SIG-M5 treated with dmso at 0.1 percent for 504 hours (cell line): ENCODE results near the gene HNRNPUL1.
A peak's percentile ranks its signal among the peaks of the same experiment; 100 is the strongest.
"Not testable (repeated sequence)": the region's sequence is repeated elsewhere in the genome, so short reads cannot be mapped to it uniquely, and the experiment has no call there.

Experiments
- DNase-seq: peaks from one replicate; lab custom pipeline; 2025; ENCODE audit not compliant: unreplicated experiment; lab: John Stamatoyannopoulos, UW

HNRNPUL1 gene

GRCh38 chr19:41273076-41273475 is 8.9 kb downstream of the HNRNPUL1 start:
- no peak for DNase-seq

- no peak for DNase-seq
These were observed 10.6 kb downstream of the HNRNPUL1 start for GRCh38 chr19:41274802-41275201.

GRCh38 chr19:41276231-41276630 is 12.1 kb downstream of the HNRNPUL1 start:
- peak; percentile 13 for DNase-seq

GRCh38 chr19:41278478-41278877 is 14.3 kb downstream of the HNRNPUL1 start:
- DNase-seq = no peak

GRCh38 chr19:41288673-41289530 is 24.7 kb downstream of the HNRNPUL1 start:
- DNase-seq = no peak

GRCh38 chr19:41289814-41290213 is 25.6 kb downstream of the HNRNPUL1 start:
- DNase-seq = not testable (repeated sequence)

- no peak for DNase-seq
These were observed 30.2 kb downstream of the HNRNPUL1 start for GRCh38 chr19:41294393-41294792.

GRCh38 chr19:41295499-41295898 is 31.3 kb downstream of the HNRNPUL1 start:
- DNase-seq = no peak

- no peak for DNase-seq
These were observed 32.3 kb downstream of the HNRNPUL1 start for GRCh38 chr19:41296433-41296871.

GRCh38 chr19:41297628-41298347 is 33.6 kb downstream of the HNRNPUL1 start:
- no peak for DNase-seq

- no peak for DNase-seq
These were observed 34.3 kb downstream of the HNRNPUL1 start for GRCh38 chr19:41298348-41298964.

GRCh38 chr19:41299046-41299754 is 35.0 kb downstream of the HNRNPUL1 start:
- no peak for DNase-seq

GRCh38 chr19:41299755-41300089 is 35.5 kb downstream of the HNRNPUL1 start:
- no peak for DNase-seq

GRCh38 chr19:41300555-41300954 is 36.4 kb downstream of the HNRNPUL1 start:
- DNase-seq = no peak

- DNase-seq = no peak
These were observed 38.6 kb downstream of the HNRNPUL1 start for GRCh38 chr19:41302624-41303351.

GRCh38 chr19:41303954-41304353 is 39.8 kb downstream of the HNRNPUL1 start:
- no peak for DNase-seq

- no peak for DNase-seq
These were observed 40.7 kb downstream of the HNRNPUL1 start for GRCh38 chr19:41304706-41305483.

GRCh38 chr19:41305927-41306793 is 42.0 kb downstream of the HNRNPUL1 start:
- no peak for DNase-seq
